Activated CD4-positive, alpha-beta T cell treated with anti-CD3 and anti-CD28 coated beads, Interleukin-2, amount 10 ng/mL, durations not matched to agents 24 days and 14 days (primary cell): ENCODE data around the gene OIP5. TPM values are rescaled to one million over a fixed set of nuclear protein-coding genes. Genes with fewer than 3 reads are reported as not detected.

ENCODE experiments used
- DNase-seq: peaks from one replicate; pipeline ENCODE4 v3.0.0; 2022
- H3K27ac Mint-ChIP-seq: one replicate; pipeline ENCODE4 v1.8.0; 2022; ENCODE audit warnings: mild to moderate bottlenecking, mixed read lengths
- H3K27me3 Mint-ChIP-seq: one replicate; pipeline ENCODE4 v1.8.0; 2022; ENCODE audit warnings: mixed read lengths
- H3K36me3 Mint-ChIP-seq: one replicate; pipeline ENCODE4 v1.8.0; 2022; ENCODE audit warnings: low read depth, mild to moderate bottlenecking, mixed read lengths
- H3K4me1 Mint-ChIP-seq: one replicate; pipeline ENCODE4 v1.8.0; 2021; ENCODE audit warnings: mixed read lengths
- H3K4me3 Mint-ChIP-seq: one replicate; pipeline ENCODE4 v1.8.0; 2022; ENCODE audit warnings: mild to moderate bottlenecking, moderate library complexity, mixed read lengths
- H3K9me3 Mint-ChIP-seq: one replicate; pipeline ENCODE4 v1.8.0; 2021; ENCODE audit warnings: mixed read lengths
- intact Hi-C: fragments of 100-400 bp; cut with micrococcal nuclease; formaldehyde crosslinking; loops from one replicate; pipeline ENCODE4 v1.15.1; 2023
- total RNA-seq: library from RNA; stranded (reverse); gene quantifications from 2 replicates; pipeline ENCODE4 v1.2.3, GENCODE V29; 2022

Gene OIP5
- total RNA-seq = 15.8 and 21.0 TPM in 2 replicates

GRCh38 chr15:41332194-41333025 is at the start of gene OIP5, which contains the start of gene NUSAP1:
Gene OIP5, minus strand, starts transcription at chr15:41332591. Its CDS starts 30 bp downstream, at chr15:41332561.
Gene NUSAP1, plus strand, starts transcription at chr15:41332881. Its CDS starts 77 bp downstream, at chr15:41332958.
- H3K9me3 Mint-ChIP-seq = no peaks in the 10 kb centered on the region
- no peaks in the 10 kb centered on the region for H3K27me3 Mint-ChIP-seq
- H3K4me1 Mint-ChIP-seq = peaks cover 32% of the 10 kb centered on the region
- peak within 1 kb of the TSS; percentile 98 for H3K27ac Mint-ChIP-seq
- H3K36me3 Mint-ChIP-seq = peaks cover 29% of the 10 kb centered on the region
- peak; percentile 100 for DNase-seq
- H3K4me3 Mint-ChIP-seq = peak within 1 kb of the TSS; percentile 95
- intact Hi-C loops = loop anchor here (1.0 to 2.0 kb wide), 4 partner anchors 48 to 158 kb away; partner anchors contain the start of genes CHP1 and RTF1

DNA sequence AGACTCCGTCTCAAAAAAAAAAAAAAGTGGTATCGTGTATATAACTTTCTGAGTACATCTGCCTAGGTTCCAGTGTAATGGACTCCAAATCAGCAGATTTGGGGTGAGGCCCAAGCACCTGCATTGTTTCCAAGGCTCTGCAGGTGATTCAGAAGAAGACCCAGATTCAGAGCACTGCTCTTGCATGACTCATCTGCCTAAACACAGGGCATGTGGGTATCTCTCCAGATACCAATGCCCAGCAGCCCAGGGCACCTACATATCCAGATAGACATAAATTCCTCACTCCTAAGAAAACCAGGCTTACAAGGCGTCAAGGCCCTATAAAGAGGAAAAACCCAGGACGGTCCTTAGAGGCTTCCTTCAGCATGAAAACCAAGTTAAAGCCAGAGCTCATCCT is 45.6 kb upstream of the OIP5 start:
- no peak overlapping the region for H3K4me3 Mint-ChIP-seq
- peak overlapping the region; percentile 42 for H3K27ac Mint-ChIP-seq
- DNase-seq = no peak
- peaks cover 2% of the 10 kb centered on the region for H3K4me1 Mint-ChIP-seq
- peaks cover 51% of the 10 kb centered on the region for H3K36me3 Mint-ChIP-seq
- no peaks in the 10 kb centered on the region for H3K27me3 Mint-ChIP-seq
- intact Hi-C loops = no loop called here
- H3K9me3 Mint-ChIP-seq = no peaks in the 10 kb centered on the region

- DNase-seq = no peak
- peaks cover 3% of the 10 kb centered on the region for H3K4me1 Mint-ChIP-seq
- H3K4me3 Mint-ChIP-seq = no peak overlapping the region
- H3K27me3 Mint-ChIP-seq = no peaks in the 10 kb centered on the region
- no peak overlapping the region for H3K27ac Mint-ChIP-seq
- no peaks in the 10 kb centered on the region for H3K9me3 Mint-ChIP-seq
- intact Hi-C loops = no loop called here
- peaks cover 59% of the 10 kb centered on the region for H3K36me3 Mint-ChIP-seq
These were observed 35.0 kb upstream of the OIP5 start for GRCh38 chr15:41367418-41367817.

- Mint-ChIP-seq H3K9me3 (no peaks in the 10 kb centered on the region), H3K27ac (no peak overlapping the region), H3K4me1 (peaks cover 2% of the 10 kb centered on the region), H3K4me3 (no peak overlapping the region), H3K27me3 (no peaks in the 10 kb centered on the region), H3K36me3 (peaks cover 62% of the 10 kb centered on the region)
- no peak for DNase-seq
- intact Hi-C loops = no loop called here
These were observed 22.0 kb upstream of the OIP5 start for GRCh38 chr15:41354371-41354770.

DNA sequence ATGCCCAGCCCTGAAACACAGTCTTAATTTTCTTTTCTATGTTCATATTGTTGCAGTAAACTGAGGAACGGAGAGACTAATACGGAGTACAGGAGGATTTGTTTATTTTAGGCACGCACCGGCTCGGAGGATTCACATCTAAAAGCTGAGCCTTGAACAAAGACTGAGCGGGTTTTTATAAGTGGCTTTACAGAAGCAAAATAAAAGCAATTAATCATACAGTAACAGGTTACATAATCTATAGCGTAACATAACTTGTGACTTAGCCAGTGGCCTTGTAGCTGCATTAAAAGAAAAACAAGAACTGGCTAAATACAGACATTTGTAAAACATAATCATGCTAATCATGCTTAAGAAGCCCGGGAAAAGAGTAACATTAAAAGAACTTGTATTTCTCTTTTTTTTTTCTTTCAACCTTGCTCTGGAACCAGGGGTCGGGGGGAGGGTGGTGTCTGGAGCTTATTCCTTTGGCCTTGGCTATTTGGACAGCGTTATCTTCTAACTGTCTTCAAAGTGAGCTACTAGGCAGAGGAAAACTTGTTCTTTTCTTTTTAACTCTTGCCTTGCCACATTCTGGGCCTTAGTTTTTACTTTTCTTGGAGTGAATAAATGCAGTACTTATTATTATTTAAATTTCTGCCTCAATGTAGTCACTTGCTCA is 17.8 kb upstream of the OIP5 start:
- no peak for DNase-seq
- no peaks in the 10 kb centered on the region for H3K9me3 Mint-ChIP-seq
- intact Hi-C loops = no loop called here
- H3K36me3 Mint-ChIP-seq = peaks cover 58% of the 10 kb centered on the region
- H3K27me3 Mint-ChIP-seq = no peaks in the 10 kb centered on the region
- H3K4me1 Mint-ChIP-seq = peaks cover 9% of the 10 kb centered on the region
- no peak overlapping the region for H3K4me3 Mint-ChIP-seq
- H3K27ac Mint-ChIP-seq = no peak overlapping the region

- H3K4me3 Mint-ChIP-seq = no peak overlapping the region
- H3K4me1 Mint-ChIP-seq = peaks cover 9% of the 10 kb centered on the region
- H3K27me3 Mint-ChIP-seq = no peaks in the 10 kb centered on the region
- peaks cover 63% of the 10 kb centered on the region for H3K36me3 Mint-ChIP-seq
- H3K27ac Mint-ChIP-seq = no peak overlapping the region
- intact Hi-C loops = no loop called here
- H3K9me3 Mint-ChIP-seq = no peaks in the 10 kb centered on the region
- no peak for DNase-seq
These were observed 14.8 kb upstream of the OIP5 start for GRCh38 chr15:41347236-41347635.

GRCh38 chr15:41341519-41341918 is 9.1 kb upstream of the OIP5 start:
- no peaks in the 10 kb centered on the region for H3K9me3 Mint-ChIP-seq
- no peak for DNase-seq
- H3K27me3 Mint-ChIP-seq = no peaks in the 10 kb centered on the region
- no peak overlapping the region for H3K4me3 Mint-ChIP-seq
- peaks cover 60% of the 10 kb centered on the region for H3K36me3 Mint-ChIP-seq
- intact Hi-C loops = no loop called here
- peak overlapping the region; percentile 26 for H3K27ac Mint-ChIP-seq
- peaks cover 34% of the 10 kb centered on the region for H3K4me1 Mint-ChIP-seq

DNA sequence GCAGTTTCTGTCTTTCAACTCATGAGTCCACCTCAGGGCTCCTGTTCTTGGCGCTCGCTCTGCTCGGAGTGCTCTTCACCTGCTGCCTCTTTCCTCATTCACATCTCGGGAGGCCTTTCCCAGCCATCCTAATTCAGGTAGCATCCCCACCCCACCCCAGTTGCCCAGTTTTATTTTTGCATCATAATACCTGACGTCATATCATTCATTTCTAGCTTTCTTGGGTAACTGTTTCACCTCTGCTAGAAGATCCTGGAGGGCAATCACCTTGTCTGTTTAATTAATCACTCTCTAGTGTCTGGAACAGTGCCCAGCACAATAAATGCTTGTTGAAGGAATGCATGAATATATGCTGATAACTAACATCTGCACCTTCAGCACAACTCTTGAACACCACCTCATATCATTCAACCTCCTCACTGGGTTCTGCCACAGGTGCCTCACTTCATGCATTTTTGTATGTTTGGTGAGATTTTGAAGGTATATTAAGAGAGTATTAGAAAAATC is 7.9 kb upstream of the OIP5 start:
- peaks cover 34% of the 10 kb centered on the region for H3K4me1 Mint-ChIP-seq
- intact Hi-C loops = no loop called here
- H3K4me3 Mint-ChIP-seq = no peak overlapping the region

GRCh38 chr15:41337631-41338522 is 5.5 kb upstream of the OIP5 start:
- Mint-ChIP-seq H3K27me3 (no peaks in the 10 kb centered on the region), H3K9me3 (no peaks in the 10 kb centered on the region), H3K27ac (peak overlapping the region; percentile 75), H3K4me1 (peaks cover 41% of the 10 kb centered on the region), H3K36me3 (peaks cover 45% of the 10 kb centered on the region), H3K4me3 (peak overlapping the region; percentile 36)
- intact Hi-C loops = no loop called here
- no peak for DNase-seq

More for the DNA sequence above, 7.9 kb upstream of the OIP5 start:
- DNase-seq = no peak
- H3K27ac Mint-ChIP-seq = no peak overlapping the region
- H3K36me3 Mint-ChIP-seq = peaks cover 53% of the 10 kb centered on the region
- H3K27me3 Mint-ChIP-seq = no peaks in the 10 kb centered on the region
- H3K9me3 Mint-ChIP-seq = no peaks in the 10 kb centered on the region

- Mint-ChIP-seq H3K27ac (peak overlapping the region; percentile 70), H3K4me3 (peak overlapping the region; percentile 12)
These were observed 4.7 kb upstream of the OIP5 start for GRCh38 chr15:41337047-41337446.

GRCh38 chr15:41336549-41336948 is 4.2 kb upstream of the OIP5 start:
- Mint-ChIP-seq H3K36me3 (peaks cover 38% of the 10 kb centered on the region), H3K4me1 (peaks cover 39% of the 10 kb centered on the region), H3K27me3 (no peaks in the 10 kb centered on the region), H3K27ac (peak overlapping the region; percentile 70), H3K9me3 (no peaks in the 10 kb centered on the region), H3K4me3 (peak overlapping the region; percentile 6)
- intact Hi-C loops = no loop called here
- no peak for DNase-seq

More at GRCh38 chr15:41337047-41337446, 4.7 kb upstream of the OIP5 start:
- peaks cover 42% of the 10 kb centered on the region for H3K36me3 Mint-ChIP-seq
- peaks cover 39% of the 10 kb centered on the region for H3K4me1 Mint-ChIP-seq
- DNase-seq = no peak
- no peaks in the 10 kb centered on the region for H3K27me3 Mint-ChIP-seq
- no peaks in the 10 kb centered on the region for H3K9me3 Mint-ChIP-seq
- intact Hi-C loops = no loop called here

DNA sequence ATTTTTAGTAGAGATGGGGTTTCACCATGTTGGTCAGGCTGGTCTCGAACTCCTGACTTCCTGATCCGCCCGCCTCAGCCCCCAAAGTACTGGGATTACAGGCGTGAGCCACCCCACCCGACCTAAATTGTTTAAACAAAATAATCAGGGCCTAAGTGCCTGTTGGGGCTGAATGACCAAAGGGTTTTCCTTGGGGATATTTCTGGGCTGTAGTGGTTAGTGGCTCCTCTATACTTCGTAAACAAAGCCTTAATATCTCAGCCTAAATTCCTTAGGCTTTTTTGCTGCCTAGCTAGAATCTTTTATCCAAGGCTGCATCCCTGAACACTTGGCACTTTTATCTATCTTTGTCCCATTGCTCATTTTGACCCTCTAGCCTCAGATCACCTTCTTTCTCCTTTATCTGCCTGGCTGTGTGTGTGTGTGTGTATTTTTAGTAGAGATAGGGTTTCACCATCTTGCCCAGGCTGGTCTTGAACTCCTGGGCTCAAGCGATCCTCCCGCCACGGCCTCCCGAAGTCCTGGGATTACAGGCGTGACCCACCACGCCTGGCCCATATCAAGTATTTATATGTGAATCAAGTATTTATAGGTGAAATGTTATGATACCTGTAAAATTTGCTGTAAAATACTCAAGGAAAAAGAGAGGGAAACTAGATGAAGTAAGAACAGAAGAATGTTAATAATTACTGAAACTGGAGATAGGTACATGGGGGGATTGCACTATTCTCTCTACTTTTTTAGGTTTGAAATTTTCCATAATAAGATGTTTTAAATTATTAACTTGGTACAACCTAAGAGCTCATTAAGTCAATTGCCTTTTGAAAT is 2.1 kb upstream of the OIP5 start:
- intact Hi-C loops = no loop called here
- peaks cover 41% of the 10 kb centered on the region for H3K4me1 Mint-ChIP-seq
- H3K27ac Mint-ChIP-seq = peak overlapping the region; percentile 98
- peaks cover 27% of the 10 kb centered on the region for H3K36me3 Mint-ChIP-seq
- H3K27me3 Mint-ChIP-seq = no peaks in the 10 kb centered on the region
- H3K9me3 Mint-ChIP-seq = no peaks in the 10 kb centered on the region
- DNase-seq = peak; percentile 61
- peak overlapping the region; percentile 95 for H3K4me3 Mint-ChIP-seq
